NCI-H1092 treated with DMSO at 0.1 percent for 48 hours (cell line): ENCODE measurements around the gene PHAF1.

ENCODE experiments used
- DNase-seq: peaks from one replicate; lab custom pipeline; 2025; lab: John Stamatoyannopoulos, UW

PHAF1 gene

GRCh38 chr16:67196881-67197280 is 87.1 kb downstream of the PHAF1 start:
- no peak for DNase-seq

- DNase-seq, result no peak
Observed at GRCh38 chr16:67197704-67198103, 88.0 kb downstream of the PHAF1 start.
